HCT116 (cell line): ENCODE measurements around the gene KREMEN2. TPM values are rescaled to one million over a fixed set of nuclear protein-coding genes. Genes with fewer than 3 reads are reported as not detected.
A peak's percentile ranks its signal among the peaks of the same experiment; 100 is the strongest.

Experiments used
- ATAC-seq: fragments of 200-7000 bp; cut with Tn5 transposase; 2 replicates; pipeline ENCODE4 v1.9.1; 2020; ENCODE audit warnings: mild to moderate bottlenecking, moderate library complexity
- BruUV-seq: library from RNA; stranded (reverse); fragments of 400-500 nt; replicated peaks from 2 replicates; lab custom pipeline; 2021; lab: Mats Ljungman, UMichigan
- CTCF ChIA-PET: fragments of 300-600 bp; sonication (Branson Sonifier 250); formaldehyde crosslinking; loops from one replicate; lab custom pipeline; 2021; ENCODE audit warnings: antibody characterized with exemption; lab: Charles Lee
- POLR2A ChIA-PET: fragments of 300-600, 350-600 bp; sonication (Branson Sonifier 250); formaldehyde crosslinking; loops from one replicate; lab custom pipeline; 2021; ENCODE audit warnings: antibody characterized with exemption; lab: Charles Lee
- RAD21 ChIA-PET, 2 experiments: fragments of 300-600 bp; sonication (Branson Sonifier 250); formaldehyde crosslinking; loops; one replicate each; lab custom pipeline; 2023; ENCODE audit warnings: low total read pairs in 2 of 2; ENCODE audit not compliant: uncharacterized antibody in 2 of 2, unreplicated experiment in 2 of 2, low non-redundant PET in 1 of 2; lab: Charles Lee
- DNase-seq: peaks from one replicate; pipeline ENCODE4 v3.0.0-alpha.2; 2010; ENCODE audit warnings: low read depth, low spot score
- H2AFZ ChIP-seq: fragments of 200-600 bp; shearing (Covaris generic), sonication (generic); 2 replicates; pipeline ENCODE4 v1.6.1; 2017; ENCODE audit warnings: low read depth, mixed run types, mixed read lengths, antibody characterized with exemption, low read length; ENCODE audit not compliant: poor library complexity, severe bottlenecking
- H3K27ac ChIP-seq: 2 replicates; pipeline ENCODE4 v1.5.1; 2012; ENCODE audit warnings: low read depth, low read length
- H3K27me3 ChIP-seq: fragments of 200-600 bp; sonication (generic); 2 replicates; pipeline ENCODE4 v1.6.1; 2016; ENCODE audit warnings: mixed run types, low read length, mixed read lengths; ENCODE audit not compliant: insufficient read depth
- H3K36me3 ChIP-seq, 2 experiments: fragments of 200-500 bp in 1 of 2; fragments of 200-600 bp in 1 of 2; sonication (Bioruptor generic) in 1 of 2; sonication (generic) in 1 of 2; 2 replicates each; pipeline versions ENCODE4 v1.5.1 to v1.6.1; 2014 to 2016; ENCODE audit warnings: low read length in 2 of 2, inconsistent platforms in 1 of 2, mixed read lengths in 1 of 2, mixed run types in 1 of 2; ENCODE audit not compliant: insufficient read depth in 2 of 2, control insufficient read depth in 1 of 2
- H3K4me1 ChIP-seq, 2 experiments: fragments of 200-600 bp in 1 of 2; sonication (generic) in 1 of 2; 2 replicates each; pipeline versions ENCODE4 v1.5.1 to v1.6.1; 2012 to 2017; ENCODE audit warnings: low read length in 2 of 2, inconsistent platforms in 1 of 2, mild to moderate bottlenecking in 1 of 2, mixed read lengths in 1 of 2, mixed run types in 1 of 2, moderate library complexity in 1 of 2; ENCODE audit not compliant: insufficient read depth in 2 of 2, control insufficient read depth in 1 of 2
- H3K4me2 ChIP-seq: fragments of 200-600 bp; sonication (generic); 2 replicates; pipeline ENCODE4 v1.6.1; 2017; ENCODE audit warnings: mixed run types, low read length, mixed read lengths
- H3K4me3 ChIP-seq, 2 experiments: fragments of 200-600 bp in 1 of 2; sonication (generic) in 1 of 2; replicated peaks in 1 of 2; 2 replicates each; pipeline ENCODE4 v1.5.1; 2011 to 2016; ENCODE audit warnings: low read length in 2 of 2, control low read depth in 1 of 2, low read depth in 1 of 2, mild to moderate bottlenecking in 1 of 2, mixed read lengths in 1 of 2, mixed run types in 1 of 2
- H3K79me2 ChIP-seq: fragments of 200-600 bp; sonication (generic); 2 replicates; pipeline ENCODE4 v1.6.1; 2017; ENCODE audit warnings: mild to moderate bottlenecking, mixed run types, low read length, moderate library complexity, mixed read lengths; ENCODE audit not compliant: insufficient read depth
- H3K9ac ChIP-seq: fragments of 200-600 bp; sonication (generic); 2 replicates; pipeline ENCODE4 v1.6.1; 2016; ENCODE audit warnings: low read length, mixed read lengths
- H3K9me2 ChIP-seq: fragments of 200-600 bp; sonication (generic), shearing (Covaris generic); 2 replicates; pipeline ENCODE4 v1.6.1; 2017; ENCODE audit warnings: mixed run types, mild to moderate bottlenecking, moderate library complexity; ENCODE audit not compliant: insufficient read depth
- H3K9me3 ChIP-seq, 2 experiments: fragments of 200-500 bp in 1 of 2; fragments of 200-600 bp in 1 of 2; sonication (Bioruptor generic) in 1 of 2; sonication (generic) in 1 of 2; 2 replicates each; pipeline ENCODE4 v1.6.1; 2014 to 2017; ENCODE audit warnings: low read length in 2 of 2, mixed read lengths in 2 of 2, inconsistent platforms in 1 of 2, low read depth in 1 of 2, mild to moderate bottlenecking in 1 of 2, mixed run types in 1 of 2, moderate library complexity in 1 of 2; ENCODE audit not compliant: control insufficient read depth in 1 of 2, insufficient read depth in 1 of 2
- H4K20me1 ChIP-seq: fragments of 200-600 bp; sonication (generic), shearing (Covaris generic); 2 replicates; pipeline ENCODE4 v1.6.1; 2017; ENCODE audit warnings: mixed run types, mild to moderate bottlenecking, moderate library complexity; ENCODE audit not compliant: insufficient read depth
- CBX3 ChIP-seq: IDR thresholded peaks from 2 replicates; pipeline ENCODE4 v1.6.1; 2012; ENCODE audit warnings: low read depth
- EGR1 ChIP-seq: IDR thresholded peaks from 2 replicates; pipeline ENCODE4 v1.6.1; 2012; ENCODE audit warnings: low read depth
- EZH2phosphoT487 ChIP-seq: fragments of 200-600 bp; IDR thresholded peaks from 2 replicates; pipeline ENCODE4 v1.6.1; 2018; ENCODE audit warnings: antibody characterized with exemption, borderline replicate concordance
- POLR2AphosphoS5 ChIP-seq: IDR thresholded peaks from 2 replicates; pipeline ENCODE4 v1.6.1; 2011; ENCODE audit warnings: mild to moderate bottlenecking, low read depth, low read length, moderate library complexity
- RAD21 ChIP-seq: IDR thresholded peaks from 2 replicates; pipeline ENCODE4 v1.6.1; 2012; ENCODE audit warnings: low read depth, mild to moderate bottlenecking
- SIN3A ChIP-seq: IDR thresholded peaks from 2 replicates; pipeline ENCODE4 v1.6.1; 2012; ENCODE audit warnings: low read depth
- SRF ChIP-seq: IDR thresholded peaks from 2 replicates; pipeline ENCODE4 v1.6.1; 2012; ENCODE audit warnings: low read depth
- TCF7L2 ChIP-seq: IDR thresholded peaks from 2 replicates; pipeline ENCODE4 v1.7.0; 2011; ENCODE audit warnings: borderline replicate concordance, inconsistent platforms; ENCODE audit not compliant: insufficient read depth, insufficient read length; ENCODE audit errors: extremely low read depth
- YY1 ChIP-seq: IDR thresholded peaks from 2 replicates; pipeline ENCODE4 v1.6.1; 2011; ENCODE audit warnings: low read length, low read depth, moderate library complexity, mild to moderate bottlenecking; ENCODE audit not compliant: insufficient replicate concordance; ENCODE audit errors: extremely low read depth
- ZNF274 ChIP-seq: fragments of 200-500 bp; sonication (Bioruptor generic); IDR thresholded peaks from 2 replicates; pipeline ENCODE4 v1.6.1; 2014; ENCODE audit warnings: mild to moderate bottlenecking, low read depth, low read length, inconsistent platforms
- intact Hi-C: fragments of 100-400 bp; cut with micrococcal nuclease; formaldehyde crosslinking; loops from 2 replicates; pipeline ENCODE4 v1.10.0; 2022
- total RNA-seq: library from RNA; stranded (reverse); gene quantifications from one replicate; pipeline ENCODE4 v1.2.1, GENCODE V29; 2021; ENCODE audit not compliant: unreplicated experiment
- TF ChIP-seq, protein P1 (sequence below): IDR thresholded peaks from 2 replicates; pipeline ENCODE4 v1.6.1; 2012
- TF ChIP-seq, protein P2 (sequence below): IDR thresholded peaks from 2 replicates; pipeline ENCODE4 v1.6.1; 2012
- TF ChIP-seq, protein P3 (sequence below): IDR thresholded peaks from 2 replicates; pipeline ENCODE4 v1.6.1; 2011; ENCODE audit warnings: mild to moderate bottlenecking, low read length, moderate library complexity; ENCODE audit not compliant: insufficient replicate concordance; ENCODE audit errors: extremely low read depth

The KREMEN2 gene
- total RNA-seq, 1 experiment from 2014 or later = 14.1 TPM

DNA sequence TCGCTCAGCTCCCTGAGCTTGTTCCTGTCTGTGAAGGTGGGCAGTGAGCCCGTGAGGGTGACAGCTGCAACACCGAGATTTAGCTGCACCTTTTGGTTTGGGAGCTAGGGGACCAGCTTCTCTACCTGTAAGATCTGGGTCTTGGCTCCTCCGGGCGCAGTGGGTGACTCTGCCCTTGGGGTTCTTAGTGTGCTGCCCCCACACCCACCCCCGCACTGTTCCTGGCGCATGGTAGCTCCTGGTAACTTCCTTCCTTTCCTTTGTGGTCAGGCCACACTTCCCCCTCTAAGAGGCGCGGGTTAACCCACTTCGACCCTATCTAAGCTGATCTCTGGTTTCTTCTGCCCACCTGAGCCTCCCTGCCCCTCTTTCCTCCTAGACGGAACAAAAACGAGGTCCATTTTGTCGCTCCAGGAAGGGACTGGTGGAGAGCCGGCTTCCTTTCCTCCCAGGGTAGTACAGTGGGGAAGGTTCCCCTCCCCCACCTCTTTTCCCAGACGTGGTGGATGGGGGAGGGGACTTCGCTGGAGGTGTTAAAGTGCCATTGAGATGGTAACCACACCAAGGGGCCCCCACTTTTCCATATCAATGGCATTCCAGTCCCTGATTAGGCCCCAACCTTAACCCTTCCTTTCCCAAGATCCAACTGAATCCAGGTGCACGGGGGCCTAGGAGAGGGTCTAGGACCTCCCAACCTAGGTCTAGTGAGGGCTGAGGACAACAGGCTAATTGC, 44.0 kb downstream of the KREMEN2 start:
- H3K4me2 ChIP-seq = peak overlapping the region; percentile 84
- DNase-seq (no peak), ATAC-seq (no peak)

More for the DNA sequence above, 44.0 kb downstream of the KREMEN2 start:
- Histone ChIP-seq H4K20me1 (no peaks in the 10 kb centered on the region), H3K4me1 (peaks cover 59 to 89% of the 10 kb centered on the region in 2 experiments), H3K4me3 (no peak overlapping the region), H3K9me3 (no peaks in the 10 kb centered on the region), H3K79me2 (no peaks in the 10 kb centered on the region), H3K9ac (peak overlapping the region; percentile 64), H3K27me3 (no peaks in the 10 kb centered on the region), H2AFZ (no peak overlapping the region), H3K9me2 (no peaks in the 10 kb centered on the region), H3K36me3 (no peaks in the 10 kb centered on the region), H3K27ac (no peak overlapping the region; the same call in 1 of the 2 replicates)
- ChIA-PET RAD21 (no interaction called here), POLR2A (interaction anchor here (11.4 kb wide), 1 partner anchor 14 kb away, joined by 188 read pairs; the partner anchor contains the start of genes CLDN6, HCFC1R1, THOC6 and TNFRSF12A), CTCF (interaction anchor here (0.8 kb wide), 1 partner anchor 26 kb away, joined by 4 read pairs; no protein-coding TSS in a partner anchor)
- TF ChIP-seq, protein P1, sequence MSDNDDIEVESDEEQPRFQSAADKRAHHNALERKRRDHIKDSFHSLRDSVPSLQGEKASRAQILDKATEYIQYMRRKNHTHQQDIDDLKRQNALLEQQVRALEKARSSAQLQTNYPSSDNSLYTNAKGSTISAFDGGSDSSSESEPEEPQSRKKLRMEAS = no peak
- TF ChIP-seq EGR1 (no peak), EZH2phosphoT487 (no peak), ZNF274 (no peak), TCF7L2 (no peak), RAD21 (no peak), YY1 (no peak), SIN3A (no peak), POLR2AphosphoS5 (no peak), SRF (no peak), CBX3 (no peak)
- TF ChIP-seq, protein P2, sequence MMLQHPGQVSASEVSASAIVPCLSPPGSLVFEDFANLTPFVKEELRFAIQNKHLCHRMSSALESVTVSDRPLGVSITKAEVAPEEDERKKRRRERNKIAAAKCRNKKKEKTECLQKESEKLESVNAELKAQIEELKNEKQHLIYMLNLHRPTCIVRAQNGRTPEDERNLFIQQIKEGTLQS = no peak
- TF ChIP-seq, protein P3, sequence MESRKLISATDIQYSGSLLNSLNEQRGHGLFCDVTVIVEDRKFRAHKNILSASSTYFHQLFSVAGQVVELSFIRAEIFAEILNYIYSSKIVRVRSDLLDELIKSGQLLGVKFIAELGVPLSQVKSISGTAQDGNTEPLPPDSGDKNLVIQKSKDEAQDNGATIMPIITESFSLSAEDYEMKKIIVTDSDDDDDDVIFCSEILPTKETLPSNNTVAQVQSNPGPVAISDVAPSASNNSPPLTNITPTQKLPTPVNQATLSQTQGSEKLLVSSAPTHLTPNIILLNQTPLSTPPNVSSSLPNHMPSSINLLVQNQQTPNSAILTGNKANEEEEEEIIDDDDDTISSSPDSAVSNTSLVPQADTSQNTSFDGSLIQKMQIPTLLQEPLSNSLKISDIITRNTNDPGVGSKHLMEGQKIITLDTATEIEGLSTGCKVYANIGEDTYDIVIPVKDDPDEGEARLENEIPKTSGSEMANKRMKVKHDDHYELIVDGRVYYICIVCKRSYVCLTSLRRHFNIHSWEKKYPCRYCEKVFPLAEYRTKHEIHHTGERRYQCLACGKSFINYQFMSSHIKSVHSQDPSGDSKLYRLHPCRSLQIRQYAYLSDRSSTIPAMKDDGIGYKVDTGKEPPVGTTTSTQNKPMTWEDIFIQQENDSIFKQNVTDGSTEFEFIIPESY = no peak
- no TSS peak for BruUV-seq
- intact Hi-C loops = no loop called here
